Mucosa of rectum (tissue), 2 donors: Measurements from ENCODE around the gene CLBA1.

Experiments used
- H3K27ac ChIP-seq, 2 donors: one replicate each; pipeline ENCODE4 v1.7.0; 2013; ENCODE audit warnings: inconsistent platforms in 2 of 2, low read depth in 2 of 2, low read length in 2 of 2
- H3K27me3 ChIP-seq, 2 donors: one replicate each; pipeline ENCODE4 v1.7.0; 2013; ENCODE audit warnings: low read length in 2 of 2; ENCODE audit not compliant: control insufficient read depth in 2 of 2, insufficient read depth in 2 of 2
- H3K36me3 ChIP-seq, 2 donors: one replicate each; pipeline ENCODE4 v1.7.0; 2013; ENCODE audit warnings: low read length in 2 of 2; ENCODE audit not compliant: control insufficient read depth in 2 of 2, insufficient read depth in 2 of 2
- H3K4me1 ChIP-seq, 2 donors: one replicate each; pipeline ENCODE4 v1.7.0; 2013; ENCODE audit warnings: low read length in 2 of 2, mild to moderate bottlenecking in 1 of 2; ENCODE audit not compliant: control insufficient read depth in 2 of 2, insufficient read depth in 2 of 2
- H3K4me3 ChIP-seq, 2 donors: one replicate each; pipeline ENCODE4 v1.7.0; 2013; ENCODE audit warnings: low read length in 2 of 2
- H3K9ac ChIP-seq, 2 donors: one replicate each; pipeline ENCODE4 v1.7.0; 2013; ENCODE audit warnings: low read length in 2 of 2, low read depth in 1 of 2, mild to moderate bottlenecking in 1 of 2
- H3K9me3 ChIP-seq, 2 donors: one replicate each; pipeline ENCODE4 v1.7.0; 2013; ENCODE audit warnings: low read length in 2 of 2; ENCODE audit not compliant: control insufficient read depth in 2 of 2
- donor health status: healthy.
- donor health status: Normal muscosa, but diverticular disease.

CLBA1 gene

GRCh38 chr14:104981699-104982541, 3.7 kb upstream of the CLBA1 start:
- Histone ChIP-seq H3K4me3 (no peak overlapping the region), H3K27me3 (peaks cover 15 to 22% of the 10 kb centered on the region in 2 donors), H3K9me3 (no peaks in the 10 kb centered on the region), H3K9ac (no peak overlapping the region), H3K4me1 (peaks cover 18 to 19% of the 10 kb centered on the region in 2 donors), H3K27ac (no peak overlapping the region), H3K36me3 (no peaks in the 10 kb centered on the region)

- peaks cover 11% of the 10 kb centered on the region in 2 donors for H3K4me1 ChIP-seq
- H3K9ac ChIP-seq = no peak overlapping the region
- no peaks in the 10 kb centered on the region for H3K9me3 ChIP-seq
- H3K27me3 ChIP-seq = peaks cover 7 to 15% of the 10 kb centered on the region in 2 donors
- no peak overlapping the region for H3K27ac ChIP-seq
- H3K4me3 ChIP-seq = no peak overlapping the region
- no peaks in the 10 kb centered on the region for H3K36me3 ChIP-seq
Measured at GRCh38 chr14:104982548-104983230, 2.9 kb upstream of the CLBA1 start.

- Histone ChIP-seq H3K4me1 (peaks cover 9% of the 10 kb centered on the region in 2 donors), H3K27me3 (peaks cover 6 to 14% of the 10 kb centered on the region in 2 donors), H3K9me3 (no peaks in the 10 kb centered on the region), H3K36me3 (no peaks in the 10 kb centered on the region), H3K4me3 (no peak overlapping the region), H3K27ac (no peak overlapping the region), H3K9ac (no peak overlapping the region)
Measured at GRCh38 chr14:104983231-104983721, 2.3 kb upstream of the CLBA1 start.

GRCh38 chr14:104984056-104984894, 1.3 kb upstream of the CLBA1 start:
- Histone ChIP-seq H3K36me3 (no peaks in the 10 kb centered on the region), H3K4me3 (no peak overlapping the region), H3K9me3 (no peaks in the 10 kb centered on the region), H3K4me1 (peaks cover 9% of the 10 kb centered on the region in 2 donors), H3K27ac (no peak overlapping the region), H3K27me3 (peaks cover 6 to 8% of the 10 kb centered on the region in 2 donors), H3K9ac (no peak overlapping the region)

GRCh38 chr14:104986487-104987164, 1.0 kb downstream of the CLBA1 start:
- peaks cover 9% of the 10 kb centered on the region in 2 donors for H3K4me1 ChIP-seq
- H3K9ac ChIP-seq = peak overlapping the region; percentile 47 to 76
- H3K9me3 ChIP-seq = no peaks in the 10 kb centered on the region
- H3K27ac ChIP-seq = no peak overlapping the region
- peaks cover 0 to under 1% of the 10 kb centered on the region in 2 donors for H3K36me3 ChIP-seq
- peak overlapping the region; percentile 74 to 79 for H3K4me3 ChIP-seq
- H3K27me3 ChIP-seq = no peaks in the 10 kb centered on the region

- Histone ChIP-seq H3K9ac (no peak overlapping the region), H3K4me3 (no peak overlapping the region), H3K27ac (no peak overlapping the region), H3K9me3 (no peaks in the 10 kb centered on the region), H3K36me3 (peaks cover 5 to 6% of the 10 kb centered on the region in 2 donors), H3K4me1 (peaks cover 9% of the 10 kb centered on the region in 2 donors), H3K27me3 (no peaks in the 10 kb centered on the region)
Measured at GRCh38 chr14:104989236-104989950, 3.8 kb downstream of the CLBA1 start.

GRCh38 chr14:104989951-104990303, 4.3 kb downstream of the CLBA1 start:
- H3K9me3 ChIP-seq = no peaks in the 10 kb centered on the region
- H3K27ac ChIP-seq = no peak overlapping the region
- peaks cover 9% of the 10 kb centered on the region in 2 donors for H3K4me1 ChIP-seq
- no peak overlapping the region for H3K9ac ChIP-seq
- no peak overlapping the region for H3K4me3 ChIP-seq
- peaks cover 5 to 6% of the 10 kb centered on the region in 2 donors for H3K36me3 ChIP-seq
- no peaks in the 10 kb centered on the region for H3K27me3 ChIP-seq

- Histone ChIP-seq H3K36me3 (peaks cover 6 to 8% of the 10 kb centered on the region in 2 donors), H3K4me3 (no peak overlapping the region), H3K9me3 (no peaks in the 10 kb centered on the region), H3K27me3 (no peaks in the 10 kb centered on the region), H3K27ac (no peak overlapping the region), H3K4me1 (no peaks in the 10 kb centered on the region), H3K9ac (no peak overlapping the region)
Measured at GRCh38 chr14:104991896-104992230, 6.3 kb downstream of the CLBA1 start.

GRCh38 chr14:104992501-104992900, 6.9 kb downstream of the CLBA1 start:
- peaks cover 6 to 8% of the 10 kb centered on the region in 2 donors for H3K36me3 ChIP-seq
- no peaks in the 10 kb centered on the region for H3K4me1 ChIP-seq
- H3K9me3 ChIP-seq = no peaks in the 10 kb centered on the region
- H3K4me3 ChIP-seq = no peak overlapping the region
- H3K9ac ChIP-seq = no peak overlapping the region
- H3K27ac ChIP-seq = no peak overlapping the region
- H3K27me3 ChIP-seq = no peaks in the 10 kb centered on the region
